Activated CD8-positive, alpha-beta memory T cell treated with anti-CD3 and anti-CD28 coated beads for 24 hours (primary cell): ENCODE results near the gene RAB31.

Source experiments
- DNase-seq: peaks from one replicate; pipeline ENCODE4 v3.0.0-alpha.2; 2020

The RAB31 gene

DNA sequence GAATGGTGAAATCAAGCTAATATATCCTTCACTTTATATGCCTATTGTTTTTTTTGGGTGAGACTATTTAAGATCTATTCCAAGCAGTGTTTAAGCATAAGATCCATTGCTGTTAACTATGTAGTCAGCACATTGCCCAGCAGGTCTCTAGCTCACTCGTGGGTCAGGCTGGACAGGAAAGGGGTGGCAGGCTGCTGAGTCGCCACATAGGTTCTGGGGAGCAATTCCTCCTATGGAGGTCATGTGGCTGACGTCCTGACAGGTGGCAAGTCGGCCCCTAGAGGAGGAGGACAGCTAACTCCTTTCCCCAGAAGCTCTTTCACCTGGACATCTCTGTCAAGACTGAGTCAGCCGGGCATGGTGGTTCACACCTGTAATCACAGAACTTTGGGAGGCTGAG is 13.9 kb upstream of the RAB31 start:
- DNase-seq: peak; percentile 9

DNA sequence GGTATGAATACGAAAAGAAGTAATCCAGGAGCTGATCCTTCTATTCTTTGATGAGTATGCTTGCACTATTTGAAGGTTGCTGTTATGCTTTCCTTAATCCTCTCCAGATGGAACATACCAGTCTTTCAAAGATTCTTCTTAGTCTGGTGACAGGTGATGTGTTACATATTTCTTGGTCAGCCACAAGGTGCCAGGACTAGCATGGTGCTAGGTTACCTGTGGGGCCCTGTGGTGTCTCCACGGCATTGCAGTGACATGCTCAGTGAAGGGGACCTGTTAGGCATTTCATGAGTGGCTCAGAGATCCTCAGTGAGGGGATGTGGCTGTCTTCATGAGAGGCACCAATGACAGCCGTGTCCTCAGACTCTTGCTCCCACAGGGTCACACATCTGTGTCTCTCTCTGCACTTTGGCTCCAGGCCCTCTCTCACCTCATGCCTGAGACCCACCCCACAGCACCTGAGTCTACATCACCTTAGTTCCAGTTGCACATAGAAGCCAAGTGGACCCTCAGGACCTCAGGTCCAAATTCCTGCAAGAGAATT is 13.1 kb upstream of the RAB31 start:
- peak; percentile 51 for DNase-seq

- DNase-seq: no peak
These were observed 12.5 kb upstream of the RAB31 start for GRCh38 chr18:9695605-9696004.

- peak; percentile 30 for DNase-seq
These were observed 12.0 kb upstream of the RAB31 start for GRCh38 chr18:9696112-9696511.

DNA sequence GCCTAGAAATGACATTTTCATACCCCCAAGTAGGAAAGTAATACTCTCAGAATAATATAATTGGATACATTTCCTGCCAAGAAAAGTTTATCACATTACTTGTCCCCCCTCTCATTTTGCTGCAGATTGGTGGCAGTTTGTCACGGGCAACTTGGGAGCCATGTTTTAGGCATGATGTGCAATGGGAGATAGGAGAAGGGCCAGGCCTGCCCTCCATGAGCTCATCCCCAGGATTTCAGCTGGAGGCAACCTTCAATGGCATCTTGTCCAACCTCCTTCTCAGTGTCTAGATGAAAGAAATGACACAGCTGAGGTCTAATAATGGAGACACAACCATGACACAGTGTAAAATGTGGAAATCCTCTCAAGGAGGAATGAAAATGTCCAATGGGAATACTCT is 11.4 kb upstream of the RAB31 start:
- DNase-seq: peak; percentile 13

- peak; percentile 9 for DNase-seq
These were observed 11.0 kb upstream of the RAB31 start for GRCh38 chr18:9697121-9697520.

DNA sequence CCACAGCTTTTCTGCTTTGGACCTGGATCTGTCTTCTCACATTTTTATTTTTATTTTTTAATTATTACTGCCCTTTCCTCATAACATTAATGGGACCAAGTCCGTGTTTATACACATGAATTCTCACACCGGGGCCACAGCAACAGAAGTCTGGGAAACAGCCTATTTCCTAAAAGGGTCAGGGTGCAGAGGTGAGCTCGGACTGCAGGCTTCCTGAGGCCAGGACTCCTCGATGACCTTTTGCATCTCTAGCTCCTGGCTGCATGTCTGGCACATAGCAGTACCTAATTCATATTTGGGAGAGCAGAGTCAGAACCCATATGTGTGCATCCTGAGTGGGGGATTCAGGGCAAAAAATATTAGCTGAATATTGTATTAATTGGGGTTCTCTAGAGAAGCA is 9.6 kb upstream of the RAB31 start:
- DNase-seq: no peak

- DNase-seq: no peak
These were observed 7.8 kb upstream of the RAB31 start for GRCh38 chr18:9700261-9700796.

DNA sequence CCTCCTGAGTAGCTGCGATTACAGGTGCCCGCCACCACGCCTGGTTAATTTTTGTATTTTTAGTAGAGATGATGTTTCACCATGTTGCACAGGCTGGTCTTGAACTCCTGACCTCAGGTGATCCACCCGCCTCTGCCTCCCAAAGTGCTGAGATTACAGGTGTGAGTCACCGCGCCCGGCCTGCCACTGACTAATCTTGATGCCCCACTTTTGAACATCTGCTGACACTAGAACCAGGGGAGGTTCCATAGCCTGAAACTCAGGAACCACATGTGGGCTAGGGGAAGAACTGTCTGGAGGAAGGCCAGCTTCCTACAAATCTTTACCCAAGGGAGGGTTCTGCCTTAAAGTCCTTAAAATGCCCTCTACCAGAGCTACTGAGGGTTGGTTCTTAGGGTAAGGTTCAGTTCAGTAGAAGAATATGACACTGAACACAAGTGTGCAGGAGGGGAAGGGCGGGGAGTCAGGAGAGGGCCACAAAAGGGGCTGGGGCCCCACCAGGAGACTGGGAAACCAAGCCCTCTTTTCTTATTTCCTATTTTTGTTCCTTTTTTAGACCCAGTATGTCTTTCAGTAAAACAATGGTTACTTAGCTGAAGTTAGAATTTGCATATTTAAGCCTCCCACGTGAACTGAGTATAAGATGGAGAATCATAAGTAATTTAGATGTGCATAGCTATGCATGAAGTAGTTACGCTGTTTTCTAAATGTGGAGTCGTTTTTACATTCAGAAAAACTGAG is 6.3 kb upstream of the RAB31 start:
- no peak for DNase-seq

- DNase-seq: no peak
These were observed 3.6 kb upstream of the RAB31 start for GRCh38 chr18:9704233-9705118.

- no peak for DNase-seq
These were observed 2.8 kb upstream of the RAB31 start for GRCh38 chr18:9705183-9705829.

GRCh38 chr18:9706081-9706935 is 1.8 kb upstream of the RAB31 start:
- DNase-seq: no peak

DNA sequence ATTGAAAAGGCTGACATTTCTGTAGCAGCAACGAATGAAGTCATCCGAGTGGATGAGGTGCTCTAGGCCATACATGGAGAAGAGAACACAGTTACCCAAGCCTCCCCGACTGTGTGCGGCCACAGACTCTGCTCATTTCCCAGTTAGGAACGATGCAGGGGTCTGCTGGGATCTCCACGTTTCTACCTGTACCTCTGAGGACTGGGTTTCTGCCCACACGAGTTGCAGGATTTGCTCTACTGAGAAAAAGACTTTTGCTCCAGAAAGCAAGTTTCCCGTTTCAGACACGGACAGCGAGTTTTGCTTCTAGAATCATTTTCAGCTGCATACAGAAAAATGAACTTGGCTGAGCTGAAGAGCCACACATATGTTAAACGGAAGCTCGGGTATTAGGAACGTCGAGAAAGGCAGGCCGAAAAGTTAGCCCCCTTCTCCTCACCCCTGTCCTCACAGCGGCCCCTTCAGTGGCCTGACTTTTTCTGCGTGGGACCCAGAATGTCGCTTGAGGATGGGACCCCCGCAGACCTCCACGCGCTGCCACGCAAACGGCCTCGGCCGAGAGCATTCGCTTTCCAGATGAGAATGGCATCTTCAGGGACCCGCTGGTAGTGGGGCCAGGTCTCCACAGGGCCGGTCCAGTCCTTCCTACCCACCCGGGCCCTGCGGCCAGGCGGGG is 582 bp upstream of the RAB31 start:
- no peak for DNase-seq

DNA sequence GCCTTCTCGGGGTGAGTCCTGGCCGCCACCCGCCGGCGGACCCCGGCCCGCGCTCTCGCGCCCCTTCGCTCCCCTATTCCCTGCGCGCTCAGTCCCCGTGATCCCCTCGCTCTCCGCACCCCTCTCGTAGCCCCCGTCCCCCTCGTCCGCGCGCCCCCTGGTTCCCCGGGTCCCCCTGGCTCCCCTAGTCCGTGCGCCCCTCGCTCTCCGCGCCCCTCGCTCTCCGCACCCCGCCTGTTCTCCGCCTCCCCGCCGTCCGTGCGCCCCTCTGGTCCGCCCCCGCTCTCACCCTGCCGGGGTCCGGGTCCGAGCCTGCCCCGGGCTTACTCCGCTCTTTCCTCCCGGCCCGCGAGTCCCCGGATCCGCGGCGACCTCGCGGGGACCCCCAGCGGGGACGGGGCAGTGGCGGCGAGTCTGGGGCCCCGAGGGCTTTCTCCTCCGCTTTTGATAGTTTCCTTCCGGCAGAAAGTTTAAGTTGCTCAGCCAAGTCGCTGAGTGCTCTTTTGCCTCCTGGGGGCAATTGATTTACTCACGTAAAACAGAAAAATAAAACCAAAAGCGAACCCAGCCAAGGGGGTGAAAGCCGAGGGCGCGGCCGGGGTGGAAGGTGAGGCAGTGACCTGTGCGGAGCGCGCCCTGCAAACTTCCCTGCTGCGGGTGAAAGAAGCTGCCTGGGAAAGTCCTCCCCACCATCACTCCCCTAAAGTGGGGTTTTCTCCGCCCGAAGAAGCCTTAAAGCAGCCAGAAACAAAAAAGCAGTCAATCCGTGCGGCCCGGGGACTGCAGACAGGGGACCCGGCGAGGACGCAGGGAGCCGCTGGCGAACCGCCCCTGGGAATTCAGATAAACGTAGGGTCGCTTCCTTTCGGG is 568 bp downstream of the RAB31 start:
- DNase-seq: no peak

GRCh38 chr18:9709304-9709877 is 1.3 kb downstream of the RAB31 start:
- no peak for DNase-seq

GRCh38 chr18:9710037-9710436 is 1.9 kb downstream of the RAB31 start:
- DNase-seq: no peak

DNA sequence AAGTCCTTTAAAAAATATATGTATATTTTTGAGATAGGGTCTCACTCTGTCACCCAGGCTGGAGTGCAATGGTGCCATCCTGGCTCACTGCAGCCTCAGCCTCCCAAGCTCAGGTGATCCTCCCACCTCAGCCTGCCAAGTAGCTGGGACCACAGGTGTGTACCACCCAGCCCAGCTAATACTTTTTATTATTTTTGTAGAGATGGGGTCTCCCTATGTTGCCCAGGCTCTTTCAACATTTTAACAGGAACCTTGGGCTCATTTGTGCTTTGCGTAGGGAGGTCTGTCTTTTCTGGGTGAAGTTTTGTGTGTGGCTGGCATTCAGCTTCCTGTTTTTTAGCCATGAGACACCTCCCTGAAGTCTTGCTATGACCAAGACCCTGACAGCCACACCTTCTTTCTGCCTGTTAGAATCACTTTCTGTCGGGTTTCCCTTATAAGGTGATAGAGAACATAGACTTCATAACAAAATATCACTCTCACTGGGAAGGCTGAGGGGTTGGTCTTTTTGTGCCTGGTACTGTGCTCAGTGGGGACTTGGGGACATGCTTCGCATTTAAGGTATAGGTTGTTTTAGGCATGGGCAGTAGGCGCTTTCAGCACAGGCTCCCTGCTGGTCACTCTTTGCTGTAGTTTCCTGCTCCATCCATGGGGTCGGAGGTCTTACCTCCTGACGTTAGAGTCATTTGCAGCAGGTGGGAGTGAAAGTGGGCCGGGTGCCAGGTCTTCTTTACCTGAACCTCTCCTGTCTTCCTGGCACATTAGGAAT is 3.4 kb downstream of the RAB31 start:
- no peak for DNase-seq

DNA sequence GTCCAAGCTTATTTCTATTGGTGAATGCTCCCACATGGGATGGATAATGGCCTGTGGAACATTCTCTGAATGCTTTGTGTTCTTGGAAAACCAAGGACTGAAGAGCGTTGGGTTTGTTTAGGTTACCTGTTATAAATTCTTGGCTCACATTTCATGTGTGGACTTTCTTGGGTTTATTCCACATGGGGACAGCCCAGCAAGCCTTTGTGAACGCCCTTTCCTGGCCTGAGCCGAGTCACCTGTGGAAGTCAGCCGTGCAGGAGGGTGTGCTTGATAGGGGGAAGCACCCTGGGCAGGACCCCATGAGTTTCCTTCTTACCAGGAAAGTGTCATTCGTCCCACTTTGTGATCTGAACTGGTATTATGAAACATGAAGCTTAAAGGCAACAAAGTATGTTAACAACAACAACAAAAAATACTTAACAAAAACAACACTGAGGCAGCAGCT is 4.1 kb downstream of the RAB31 start:
- no peak for DNase-seq

GRCh38 chr18:9712611-9713010 is 4.5 kb downstream of the RAB31 start:
- no peak for DNase-seq
